Measurements from ENCODE around the gene ARL15. TPM values are rescaled to one million over a fixed set of nuclear protein-coding genes. Genes with fewer than 3 reads are reported as not detected.

ARL15 gene
- total RNA-seq, 1 experiment from 2014 or later: 15.4 TPM

- H3K9me3 ChIP-seq (replicated peaks): no peaks in the 10 kb centered on the region
- peaks cover 4% of the 10 kb centered on the region for H3K36me3 ChIP-seq
- H3K4me3 ChIP-seq: no peak overlapping the region
- H3K4me1 ChIP-seq (replicated peaks): 0 out of 2 replicates have a peak, but pooled peaks cover 5% of the 10 kb centered on the region
- no peaks in the 10 kb centered on the region for H3K27me3 ChIP-seq (replicated peaks)
- DNase-seq (ENCODE audit: low read depth in 1 of 2, low spot score in 2 of 2): no peak
- no peak overlapping the region for H3K27ac ChIP-seq
Measured at GRCh38 chr5:54307583-54307982, 2.8 kb downstream of the ARL15 start.

- no peaks in the 10 kb centered on the region for H3K9me3 ChIP-seq (replicated peaks)
- no peak overlapping the region for H3K27ac ChIP-seq
- 0 out of 2 replicates have a peak, but pooled peaks cover 5% of the 10 kb centered on the region for H3K4me1 ChIP-seq (replicated peaks)
- H3K27me3 ChIP-seq (replicated peaks): no peaks in the 10 kb centered on the region
- no peak overlapping the region for H3K4me3 ChIP-seq
- no peak for DNase-seq (ENCODE audit: low read depth in 1 of 2, low spot score in 2 of 2)
- peaks cover 4% of the 10 kb centered on the region for H3K36me3 ChIP-seq
Measured at GRCh38 chr5:54306893-54307292, 3.5 kb downstream of the ARL15 start.

- Histone ChIP-seq H3K27me3 (replicated peaks) (no peaks in the 10 kb centered on the region), H3K36me3 (peaks cover 4% of the 10 kb centered on the region), H3K4me1 (replicated peaks) (0 out of 2 replicates have a peak, but pooled peaks cover 5% of the 10 kb centered on the region), H3K27ac (no peak overlapping the region), H3K9me3 (replicated peaks) (no peaks in the 10 kb centered on the region), H3K4me3 (no peak overlapping the region)
- DNase-seq (ENCODE audit: low read depth in 1 of 2, low spot score in 2 of 2): no peak
Measured at GRCh38 chr5:54305737-54306136, 4.6 kb downstream of the ARL15 start.

DNA sequence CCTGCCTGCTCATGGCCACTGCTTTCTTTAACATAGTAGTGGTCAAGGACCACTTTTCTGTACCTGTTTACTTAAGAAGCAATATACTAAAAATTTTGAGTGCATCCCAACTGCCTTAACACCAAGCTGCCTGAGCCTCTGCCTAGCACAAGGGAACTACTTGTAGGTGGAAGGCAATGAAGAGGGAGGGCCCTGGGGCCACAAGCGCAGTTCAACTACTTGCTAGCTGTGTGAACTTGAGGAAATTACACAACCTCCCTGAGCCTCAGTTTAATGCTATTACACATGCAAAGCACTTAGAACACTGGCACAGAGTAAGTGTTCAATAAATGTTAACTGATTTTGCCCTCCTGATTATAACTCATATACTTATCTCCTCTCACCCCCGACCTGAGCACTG, 6.3 kb downstream of the ARL15 start:
- no peak for DNase-seq (ENCODE audit: low read depth in 1 of 2, low spot score in 2 of 2)
- Histone ChIP-seq H3K4me3 (no peak overlapping the region), H3K9me3 (replicated peaks) (no peaks in the 10 kb centered on the region), H3K4me1 (replicated peaks) (0 out of 2 replicates have a peak, but pooled peaks cover under 1% of the 10 kb centered on the region), H3K27ac (no peak overlapping the region), H3K36me3 (no peaks in the 10 kb centered on the region), H3K27me3 (replicated peaks) (no peaks in the 10 kb centered on the region)

DNA sequence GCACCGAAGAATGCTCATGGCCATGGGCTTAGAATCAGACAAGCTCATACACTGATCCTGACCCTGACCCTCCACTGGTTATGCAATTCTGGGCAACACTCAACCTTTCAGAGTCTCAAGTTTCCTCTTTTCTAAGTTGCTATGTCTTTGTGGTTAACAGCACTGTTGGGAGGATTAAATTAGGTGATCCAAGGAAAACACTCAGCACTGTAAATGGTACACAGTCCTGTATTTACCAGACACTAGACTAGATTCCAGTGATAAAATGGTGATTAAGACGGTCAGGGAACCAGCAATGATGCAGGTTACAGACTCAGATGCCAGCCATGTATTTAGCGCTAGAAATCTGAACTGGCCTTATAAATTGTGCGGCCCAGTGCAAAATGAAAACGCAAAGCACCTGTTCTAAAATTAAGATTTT, 8.1 kb downstream of the ARL15 start:
- no peak overlapping the region for H3K27ac ChIP-seq
- H3K27me3 ChIP-seq (replicated peaks): no peaks in the 10 kb centered on the region
- no peak overlapping the region for H3K4me3 ChIP-seq
- H3K9me3 ChIP-seq (replicated peaks): no peaks in the 10 kb centered on the region
- H3K4me1 ChIP-seq (replicated peaks): no peaks in the 10 kb centered on the region
- no peak for DNase-seq (ENCODE audit: low read depth in 1 of 2, low spot score in 2 of 2)
- no peaks in the 10 kb centered on the region for H3K36me3 ChIP-seq

DNA sequence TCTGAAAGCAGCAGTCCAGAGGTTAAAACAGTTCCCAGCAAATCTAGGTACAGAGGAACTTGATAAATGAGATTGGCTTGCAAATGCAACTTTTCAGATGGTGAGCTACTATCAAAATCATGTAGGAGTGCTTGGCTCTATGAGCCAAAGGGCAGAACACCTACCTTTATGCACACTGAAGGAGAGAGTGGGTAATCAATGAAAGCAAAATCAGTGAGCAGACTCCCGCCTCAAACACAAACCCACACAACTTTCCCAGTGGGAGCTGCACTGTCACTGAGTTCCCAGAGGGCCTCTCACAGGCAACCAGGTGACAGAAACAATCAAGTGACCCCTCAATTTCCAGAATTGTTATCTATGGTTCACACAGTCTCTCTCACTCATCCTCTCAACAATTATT, 8.5 kb downstream of the ARL15 start:
- H3K27me3 ChIP-seq (replicated peaks): no peaks in the 10 kb centered on the region
- DNase-seq (ENCODE audit: low read depth in 1 of 2, low spot score in 2 of 2): no peak
- H3K27ac ChIP-seq: no peak overlapping the region
- no peaks in the 10 kb centered on the region for H3K36me3 ChIP-seq
- H3K4me1 ChIP-seq (replicated peaks): no peaks in the 10 kb centered on the region
- no peaks in the 10 kb centered on the region for H3K9me3 ChIP-seq (replicated peaks)
- H3K4me3 ChIP-seq: no peak overlapping the region

DNA sequence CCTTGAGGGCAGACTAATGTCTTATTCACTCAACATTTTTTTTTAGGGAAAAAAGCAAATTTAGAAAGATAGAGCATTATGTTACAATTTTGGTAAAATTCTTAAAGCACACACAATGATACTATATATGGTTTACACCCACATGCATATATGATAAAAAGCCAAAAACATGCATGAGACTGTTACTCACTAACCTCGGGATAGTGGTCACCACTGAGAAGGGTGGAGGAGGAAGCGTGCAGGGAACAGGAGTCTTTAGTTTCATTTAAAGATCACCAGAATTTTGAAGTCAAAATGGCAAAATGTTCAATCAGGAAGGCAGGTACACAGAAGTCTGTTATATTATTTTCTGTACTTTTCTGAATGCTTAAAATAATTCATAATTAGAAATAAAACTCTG, 9.2 kb downstream of the ARL15 start:
- DNase-seq (ENCODE audit: low read depth in 1 of 2, low spot score in 2 of 2): no peak
- no peaks in the 10 kb centered on the region for H3K9me3 ChIP-seq (replicated peaks)
- H3K4me1 ChIP-seq (replicated peaks): no peaks in the 10 kb centered on the region
- no peak overlapping the region for H3K4me3 ChIP-seq
- H3K27me3 ChIP-seq (replicated peaks): no peaks in the 10 kb centered on the region
- H3K27ac ChIP-seq: no peak overlapping the region
- no peaks in the 10 kb centered on the region for H3K36me3 ChIP-seq

DNA sequence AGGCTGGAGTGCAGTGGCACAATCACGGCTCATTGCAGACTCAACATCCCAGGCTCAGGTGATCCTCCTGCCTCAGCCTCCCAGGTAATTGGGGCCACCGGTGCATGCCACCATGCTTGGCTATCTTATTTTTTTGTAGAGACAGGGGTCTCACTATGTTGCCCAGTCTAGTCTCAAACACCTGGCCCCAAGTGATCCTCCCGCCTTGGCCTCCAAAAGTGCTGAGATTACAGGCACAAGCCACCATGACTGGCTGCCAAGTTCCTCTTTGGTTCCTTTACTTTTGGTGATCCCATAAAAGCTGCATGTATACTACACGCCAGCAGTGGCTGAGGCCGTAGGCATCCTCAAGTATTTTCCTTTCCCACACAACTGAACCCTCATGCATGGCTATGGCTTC, 11.4 kb downstream of the ARL15 start:
- DNase-seq (ENCODE audit: low read depth in 1 of 2, low spot score in 2 of 2): no peak
- no peaks in the 10 kb centered on the region for H3K27me3 ChIP-seq (replicated peaks)
- no peak overlapping the region for H3K4me3 ChIP-seq
- no peak overlapping the region for H3K27ac ChIP-seq
- no peaks in the 10 kb centered on the region for H3K9me3 ChIP-seq (replicated peaks)
- H3K4me1 ChIP-seq (replicated peaks): no peaks in the 10 kb centered on the region
- H3K36me3 ChIP-seq: no peaks in the 10 kb centered on the region

DNA sequence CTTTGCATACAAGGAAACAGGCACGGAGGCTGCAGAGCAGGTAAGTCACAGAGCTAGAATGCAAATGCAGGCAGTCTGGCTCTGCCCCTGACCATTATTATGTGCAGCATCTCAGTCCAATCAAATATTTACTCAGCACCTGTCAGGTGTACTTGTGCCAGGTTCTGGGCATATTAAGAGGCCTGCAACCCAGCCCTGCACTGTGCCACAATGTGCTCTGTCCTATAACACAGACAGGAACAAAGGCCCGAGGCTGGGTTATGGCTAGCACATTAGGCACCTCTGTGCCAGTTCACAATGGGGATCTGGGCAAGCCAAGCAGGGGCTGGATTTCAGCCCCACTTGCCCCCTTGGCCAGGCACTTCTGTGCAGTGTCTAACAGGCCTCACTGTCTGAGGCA, 14.0 kb downstream of the ARL15 start:
- no peaks in the 10 kb centered on the region for H3K9me3 ChIP-seq (replicated peaks)

GRCh38 chr5:54295651-54296276, 14.6 kb downstream of the ARL15 start:
- Histone ChIP-seq H3K36me3 (no peaks in the 10 kb centered on the region), H3K4me1 (replicated peaks) (no peaks in the 10 kb centered on the region), H3K4me3 (no peak overlapping the region), H3K9me3 (replicated peaks) (no peaks in the 10 kb centered on the region), H3K27me3 (replicated peaks) (no peaks in the 10 kb centered on the region), H3K27ac (no peak overlapping the region)
- no peak for DNase-seq (ENCODE audit: low read depth in 1 of 2, low spot score in 2 of 2)

More for the DNA sequence above, 14.0 kb downstream of the ARL15 start:
- no peak for DNase-seq (ENCODE audit: low read depth in 1 of 2, low spot score in 2 of 2)
- H3K27ac ChIP-seq: no peak overlapping the region
- no peak overlapping the region for H3K4me3 ChIP-seq
- H3K36me3 ChIP-seq: no peaks in the 10 kb centered on the region
- H3K4me1 ChIP-seq (replicated peaks): no peaks in the 10 kb centered on the region
- no peaks in the 10 kb centered on the region for H3K27me3 ChIP-seq (replicated peaks)

- Histone ChIP-seq H3K9me3 (replicated peaks) (no peaks in the 10 kb centered on the region), H3K4me1 (replicated peaks) (no peaks in the 10 kb centered on the region), H3K27me3 (replicated peaks) (no peaks in the 10 kb centered on the region), H3K4me3 (no peak overlapping the region), H3K27ac (no peak overlapping the region), H3K36me3 (no peaks in the 10 kb centered on the region)
- DNase-seq (ENCODE audit: low read depth in 1 of 2, low spot score in 2 of 2): no peak
Measured at GRCh38 chr5:54294097-54294667, 16.2 kb downstream of the ARL15 start.

GRCh38 chr5:54292866-54293265, 17.5 kb downstream of the ARL15 start:
- Histone ChIP-seq H3K36me3 (no peaks in the 10 kb centered on the region), H3K9me3 (replicated peaks) (no peaks in the 10 kb centered on the region), H3K27me3 (replicated peaks) (no peaks in the 10 kb centered on the region), H3K4me1 (replicated peaks) (no peaks in the 10 kb centered on the region), H3K4me3 (no peak overlapping the region), H3K27ac (no peak overlapping the region)
- DNase-seq (ENCODE audit: low read depth in 1 of 2, low spot score in 2 of 2): no peak

- no peaks in the 10 kb centered on the region for H3K4me1 ChIP-seq (replicated peaks)
- no peak for DNase-seq (ENCODE audit: low read depth in 1 of 2, low spot score in 2 of 2)
- no peaks in the 10 kb centered on the region for H3K36me3 ChIP-seq
- no peak overlapping the region for H3K27ac ChIP-seq
- no peaks in the 10 kb centered on the region for H3K27me3 ChIP-seq (replicated peaks)
- H3K9me3 ChIP-seq (replicated peaks): no peaks in the 10 kb centered on the region
- no peak overlapping the region for H3K4me3 ChIP-seq
Measured at GRCh38 chr5:54291498-54291897, 18.9 kb downstream of the ARL15 start.

DNA sequence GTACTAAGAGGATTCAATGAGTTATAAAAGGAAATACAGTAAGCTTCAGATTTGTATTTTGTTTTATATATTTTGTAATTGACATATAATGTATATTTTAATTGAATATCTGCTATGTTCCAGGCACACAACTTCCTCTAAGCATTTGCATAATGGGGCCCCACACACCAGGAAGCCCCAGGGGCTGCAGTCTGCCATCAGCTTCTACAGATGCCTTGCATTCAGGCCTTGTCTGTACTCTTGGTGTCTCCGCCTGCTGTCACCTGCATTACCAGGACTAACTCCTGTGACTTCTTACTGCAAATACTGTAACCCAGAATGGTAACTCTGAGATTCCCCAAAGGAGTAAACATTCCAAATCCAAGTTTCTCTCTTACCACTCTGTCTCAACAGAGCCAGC, 20.6 kb downstream of the ARL15 start:
- no peaks in the 10 kb centered on the region for H3K9me3 ChIP-seq (replicated peaks)
- H3K4me3 ChIP-seq: no peak overlapping the region
- no peaks in the 10 kb centered on the region for H3K36me3 ChIP-seq
- H3K27me3 ChIP-seq (replicated peaks): no peaks in the 10 kb centered on the region
- DNase-seq (ENCODE audit: low read depth in 1 of 2, low spot score in 2 of 2): no peak
- no peaks in the 10 kb centered on the region for H3K4me1 ChIP-seq (replicated peaks)
- no peak overlapping the region for H3K27ac ChIP-seq
